ENCODE data around the gene RBMS1. TPM values are rescaled to one million over a fixed set of nuclear protein-coding genes. Genes with fewer than 3 reads are reported as not detected.

Gene RBMS1
- total RNA-seq, 1 experiment from 2014 or later, result 111 TPM

DNA sequence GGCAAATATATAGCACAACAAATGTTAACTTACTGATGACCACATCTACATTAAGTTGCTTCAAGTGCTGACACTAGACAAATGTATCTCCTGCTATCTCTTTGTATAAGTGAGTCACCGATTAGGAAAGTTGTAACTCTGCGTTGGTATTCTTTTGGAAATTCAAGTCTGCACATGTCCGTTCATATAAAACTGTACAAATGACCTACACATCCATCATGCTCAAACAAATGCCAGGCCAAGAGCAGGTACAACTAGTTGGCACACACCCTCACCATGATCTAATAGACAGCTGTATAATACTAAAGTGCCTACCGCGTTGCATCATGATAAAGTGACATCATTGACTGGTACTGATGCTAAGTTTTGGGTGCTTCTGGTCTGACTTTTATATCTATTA is 141.1 kb downstream of the RBMS1 start:
- Histone ChIP-seq H3K27me3 (replicated peaks) (no peaks in the 10 kb centered on the region), H3K27ac (no peak overlapping the region), H3K9me3 (replicated peaks) (no peaks in the 10 kb centered on the region), H3K4me3 (no peak overlapping the region), H3K36me3 (peaks cover 44% of the 10 kb centered on the region), H3K4me1 (replicated peaks) (peaks cover 19% of the 10 kb centered on the region)
- DNase-seq (ENCODE audit: low read depth in 1 of 2, low spot score in 2 of 2), result no peak

DNA sequence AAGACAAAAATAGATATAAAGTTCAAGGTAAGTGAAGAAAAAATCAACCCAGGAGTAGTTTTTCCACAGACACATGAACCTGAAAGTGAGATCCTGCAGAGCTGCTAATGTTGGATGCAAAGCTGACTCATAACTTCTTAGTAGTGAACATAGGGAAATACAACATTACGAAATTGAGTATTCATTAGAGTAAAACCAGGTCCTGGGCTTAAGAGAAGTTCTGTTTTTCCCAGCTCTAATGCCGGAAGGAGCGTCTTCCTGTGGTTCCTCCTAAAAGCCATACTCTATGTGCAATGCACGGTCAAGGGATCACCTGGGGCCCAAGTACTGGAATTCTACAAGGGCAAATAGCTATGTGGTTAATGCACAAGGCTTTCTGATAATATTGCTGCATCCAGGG is 141.7 kb downstream of the RBMS1 start:
- no peaks in the 10 kb centered on the region for H3K27me3 ChIP-seq (replicated peaks)
- no peak overlapping the region for H3K27ac ChIP-seq
- no peak overlapping the region for H3K4me3 ChIP-seq
- no peaks in the 10 kb centered on the region for H3K9me3 ChIP-seq (replicated peaks)
- H3K36me3 ChIP-seq, result peaks cover 42% of the 10 kb centered on the region
- peaks cover 18% of the 10 kb centered on the region for H3K4me1 ChIP-seq (replicated peaks)
- DNase-seq (ENCODE audit: low read depth in 1 of 2, low spot score in 2 of 2), result no peak

DNA sequence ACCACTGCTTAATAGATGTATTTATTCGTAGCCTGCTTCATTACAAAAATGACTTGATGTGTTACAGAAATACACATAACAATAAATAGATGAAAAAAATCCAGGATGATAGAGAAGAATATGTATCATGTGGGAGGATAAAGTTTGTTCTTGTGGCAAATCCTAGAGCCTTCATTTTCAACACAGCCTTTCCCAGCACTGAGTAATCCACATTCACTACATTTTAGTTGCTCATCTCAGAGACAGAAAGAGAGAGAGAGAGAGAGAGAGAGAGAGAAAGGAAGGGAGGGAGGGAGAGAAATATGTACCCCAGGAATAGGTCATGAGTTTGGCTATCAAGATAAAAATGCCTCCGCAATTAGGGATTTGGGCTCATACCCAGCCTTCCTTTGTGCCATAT is 144.3 kb downstream of the RBMS1 start:
- Histone ChIP-seq H3K27ac (no peak overlapping the region), H3K9me3 (replicated peaks) (no peaks in the 10 kb centered on the region), H3K4me1 (replicated peaks) (peaks cover 18% of the 10 kb centered on the region), H3K36me3 (peaks cover 31% of the 10 kb centered on the region), H3K27me3 (replicated peaks) (no peaks in the 10 kb centered on the region), H3K4me3 (no peak overlapping the region)
- no peak for DNase-seq (ENCODE audit: low read depth in 1 of 2, low spot score in 2 of 2)

DNA sequence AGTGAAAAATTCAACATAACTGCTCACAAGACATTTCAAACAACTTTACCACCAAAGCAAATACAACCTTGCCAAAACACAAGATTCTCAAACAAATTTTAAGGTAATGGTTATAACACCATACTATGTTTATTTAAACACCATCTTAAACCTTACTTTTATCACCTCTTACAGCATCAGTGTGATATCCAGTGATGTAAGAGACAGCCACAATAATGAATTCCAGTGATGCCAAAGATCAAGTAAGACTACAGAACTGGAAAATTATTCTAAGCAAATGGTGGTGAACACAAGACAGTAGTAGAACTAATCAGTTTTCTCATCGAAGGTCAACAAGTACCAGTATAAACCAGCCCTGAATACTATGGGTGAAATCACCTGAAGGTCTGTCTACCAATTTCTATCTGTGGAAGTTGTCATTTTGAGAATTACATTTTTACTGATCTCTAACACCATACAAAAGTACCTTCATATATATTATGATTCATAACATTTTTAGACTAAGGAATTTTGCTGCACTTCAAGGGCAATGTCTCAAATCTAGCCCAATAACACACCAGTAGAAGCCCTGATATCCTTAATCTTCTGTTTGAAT is 146.2 kb downstream of the RBMS1 start:
- no peaks in the 10 kb centered on the region for H3K27me3 ChIP-seq (replicated peaks)
- no peaks in the 10 kb centered on the region for H3K9me3 ChIP-seq (replicated peaks)
- no peak overlapping the region for H3K27ac ChIP-seq
- no peak overlapping the region for H3K4me3 ChIP-seq
- peaks cover 14% of the 10 kb centered on the region for H3K4me1 ChIP-seq (replicated peaks)
- peaks cover 24% of the 10 kb centered on the region for H3K36me3 ChIP-seq
- no peak for DNase-seq (ENCODE audit: low read depth in 1 of 2, low spot score in 2 of 2)

DNA sequence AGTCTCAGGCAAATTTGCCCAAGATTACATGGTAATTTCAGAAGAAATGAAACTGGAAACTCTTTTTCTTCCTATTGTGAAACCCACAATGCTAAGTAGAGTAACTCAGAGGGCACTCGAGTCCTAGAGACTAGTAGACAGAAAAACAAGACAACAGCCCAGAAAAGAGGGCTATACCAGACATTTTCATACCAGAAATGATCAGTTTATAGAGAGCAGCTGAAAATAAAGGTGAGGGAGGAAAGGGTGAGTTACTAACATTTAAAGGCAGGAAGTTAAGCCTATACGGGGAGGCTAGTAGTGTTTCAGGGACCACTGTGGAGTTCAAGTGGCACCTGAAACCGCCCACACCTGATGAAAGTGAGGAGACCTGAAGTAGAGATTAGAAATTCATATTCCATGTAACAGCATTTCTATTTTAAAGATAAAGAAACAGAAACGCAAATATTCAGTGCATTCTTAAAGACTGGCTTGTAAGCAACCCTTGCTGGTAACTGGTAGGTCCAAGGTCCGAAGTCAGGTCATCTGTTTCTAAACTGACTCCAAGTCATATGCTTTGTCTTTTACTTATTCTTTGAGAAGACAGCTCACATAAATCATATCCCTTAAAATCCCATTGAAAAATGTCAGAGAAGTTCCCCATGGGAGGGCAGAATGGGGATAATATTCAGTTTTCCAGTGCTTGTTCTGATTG is 148.4 kb downstream of the RBMS1 start:
- Histone ChIP-seq H3K36me3 (peaks cover 17% of the 10 kb centered on the region), H3K9me3 (replicated peaks) (no peaks in the 10 kb centered on the region), H3K27me3 (replicated peaks) (no peaks in the 10 kb centered on the region), H3K27ac (no peak overlapping the region), H3K4me1 (replicated peaks) (peaks cover 7% of the 10 kb centered on the region; the same call in 1 of the 2 replicates), H3K4me3 (no peak overlapping the region)
- no peak for DNase-seq (ENCODE audit: low read depth in 1 of 2, low spot score in 2 of 2)

DNA sequence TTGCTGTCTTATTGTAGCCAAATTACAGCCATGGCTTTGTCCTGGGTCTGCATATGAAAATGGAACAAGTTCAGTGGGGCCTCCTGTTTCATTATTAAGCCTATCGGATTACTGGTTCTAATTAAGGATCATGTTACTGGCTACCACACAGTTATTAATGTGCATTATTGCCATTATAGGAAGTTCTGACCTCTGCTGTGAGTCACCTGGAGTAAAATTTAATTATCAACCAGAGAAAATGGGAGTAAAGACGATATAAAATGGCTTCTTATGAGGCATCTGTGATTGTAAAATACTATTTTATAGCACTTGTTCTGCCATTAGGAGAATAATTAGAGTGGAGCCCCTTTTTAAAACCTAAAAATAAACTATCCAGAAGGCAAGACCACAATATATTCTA is 150.2 kb downstream of the RBMS1 start:
- no peak for DNase-seq (ENCODE audit: low read depth in 1 of 2, low spot score in 2 of 2)
- H3K27ac ChIP-seq, result no peak overlapping the region
- H3K36me3 ChIP-seq, result peaks cover 12% of the 10 kb centered on the region; the same call in 1 of the 2 replicates
- no peaks in the 10 kb centered on the region for H3K9me3 ChIP-seq (replicated peaks)
- no peak overlapping the region for H3K4me3 ChIP-seq
- H3K27me3 ChIP-seq (replicated peaks), result no peaks in the 10 kb centered on the region
- H3K4me1 ChIP-seq (replicated peaks), result 0 out of 2 replicates have a peak, but pooled peaks cover 7% of the 10 kb centered on the region

DNA sequence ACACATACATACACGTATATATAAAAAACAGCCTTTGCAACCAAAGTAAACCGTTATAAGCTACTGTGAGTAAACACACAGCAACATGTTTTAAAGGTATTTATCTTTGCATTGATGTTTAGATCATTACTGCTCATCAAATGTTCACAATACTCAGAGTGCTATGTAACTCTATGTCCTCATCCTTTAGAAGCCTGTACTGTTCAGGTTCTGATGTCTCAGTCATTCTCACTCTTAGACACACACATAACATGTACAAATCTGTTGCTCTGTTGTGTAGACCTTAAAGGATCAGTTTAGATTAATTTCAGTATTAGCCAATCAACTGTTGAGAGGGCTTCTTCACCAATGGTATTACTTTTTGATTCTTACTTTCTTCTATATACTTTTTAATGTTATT is 153.9 kb downstream of the RBMS1 start:
- Histone ChIP-seq H3K36me3 (peaks cover 7% of the 10 kb centered on the region), H3K4me1 (replicated peaks) (peaks cover 24% of the 10 kb centered on the region), H3K4me3 (no peak overlapping the region), H3K27ac (no peak overlapping the region), H3K9me3 (replicated peaks) (no peaks in the 10 kb centered on the region), H3K27me3 (replicated peaks) (no peaks in the 10 kb centered on the region)
- no peak for DNase-seq (ENCODE audit: low read depth in 1 of 2, low spot score in 2 of 2)

DNA sequence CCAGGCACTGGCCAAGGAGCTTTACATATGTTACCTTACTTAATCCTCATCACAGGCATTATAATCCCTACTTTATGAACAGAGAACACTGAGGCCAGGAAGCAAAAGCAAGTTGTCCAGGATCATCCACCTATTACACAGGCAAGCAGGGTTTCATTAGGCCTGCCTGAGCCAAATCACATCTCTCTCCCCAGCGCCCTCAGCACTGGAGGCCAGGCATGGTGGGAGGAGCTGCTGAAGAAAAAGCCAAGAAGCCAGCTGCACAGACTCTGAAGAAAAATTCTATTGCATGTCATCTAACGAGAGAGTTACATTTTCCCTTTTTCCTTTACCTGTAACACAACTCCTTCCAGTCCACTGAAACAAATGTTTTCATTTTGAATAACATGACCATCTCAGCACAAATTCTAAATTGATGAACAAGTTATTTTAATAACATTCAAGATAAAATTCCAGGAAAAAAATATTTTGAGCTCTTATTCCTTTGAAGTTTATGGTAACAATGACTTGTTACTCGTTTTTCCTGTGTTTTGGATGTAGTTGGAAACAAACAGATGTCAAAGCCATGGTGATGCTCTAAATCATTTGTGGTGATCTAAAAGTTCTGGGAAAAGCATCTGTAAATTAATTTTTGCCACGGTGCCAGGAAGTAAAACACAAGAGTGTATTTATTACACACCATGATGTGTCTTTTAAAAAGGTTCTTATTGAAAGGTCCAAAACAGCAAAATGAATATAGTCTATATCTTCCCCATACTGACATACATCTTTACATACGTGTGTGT is 154.5 kb downstream of the RBMS1 start:
- no peak overlapping the region for H3K27ac ChIP-seq
- peaks cover 7% of the 10 kb centered on the region for H3K36me3 ChIP-seq
- DNase-seq (ENCODE audit: low read depth in 1 of 2, low spot score in 2 of 2), result no peak
- no peaks in the 10 kb centered on the region for H3K9me3 ChIP-seq (replicated peaks)
- H3K27me3 ChIP-seq (replicated peaks), result no peaks in the 10 kb centered on the region
- H3K4me1 ChIP-seq (replicated peaks), result peaks cover 24% of the 10 kb centered on the region
- no peak overlapping the region for H3K4me3 ChIP-seq

DNA sequence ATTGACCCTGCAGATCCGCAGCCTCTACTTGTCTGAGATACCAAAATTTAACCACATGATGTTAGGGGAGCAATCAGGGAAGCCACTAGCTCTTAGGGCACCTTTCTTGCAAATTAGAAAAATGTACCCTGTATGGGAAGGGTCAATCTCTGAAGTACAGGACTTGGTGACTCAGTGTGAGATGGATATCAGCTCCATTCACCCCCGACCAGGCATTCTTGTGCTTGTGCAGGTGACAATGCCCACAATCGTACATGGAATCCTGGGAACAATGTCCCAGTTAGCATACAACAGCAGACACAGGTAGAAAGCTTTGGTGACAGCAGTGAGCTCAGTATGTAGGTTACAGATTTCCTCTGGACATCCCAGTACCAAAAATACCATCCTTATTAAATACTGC is 155.9 kb downstream of the RBMS1 start:
- H3K27ac ChIP-seq, result no peak overlapping the region
- no peaks in the 10 kb centered on the region for H3K27me3 ChIP-seq (replicated peaks)
- no peaks in the 10 kb centered on the region for H3K9me3 ChIP-seq (replicated peaks)
- H3K4me3 ChIP-seq, result no peak overlapping the region
- H3K36me3 ChIP-seq, result peaks cover 7% of the 10 kb centered on the region
- H3K4me1 ChIP-seq (replicated peaks), result peaks cover 24% of the 10 kb centered on the region
- DNase-seq (ENCODE audit: low read depth in 1 of 2, low spot score in 2 of 2), result no peak

DNA sequence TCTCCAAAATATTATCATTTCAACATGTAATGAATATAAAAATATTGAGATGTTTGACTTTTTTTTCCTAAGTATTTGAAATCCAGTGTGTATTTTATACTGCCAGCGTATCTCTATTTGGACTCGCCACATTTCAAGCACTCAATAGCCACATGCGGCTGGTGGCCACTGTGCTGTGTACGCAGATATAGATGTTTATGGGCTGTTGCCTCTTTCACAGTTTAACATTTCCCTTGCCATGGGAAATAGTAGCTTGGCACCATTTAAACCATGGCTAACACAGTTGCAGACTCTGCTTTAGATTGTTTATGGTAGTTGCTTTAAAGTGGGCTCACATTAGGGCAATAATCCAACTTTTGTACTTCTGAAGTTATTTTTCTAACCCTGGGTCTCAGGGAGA is 157.0 kb downstream of the RBMS1 start:
- H3K27me3 ChIP-seq (replicated peaks), result no peaks in the 10 kb centered on the region
- H3K27ac ChIP-seq, result no peak overlapping the region
- no peaks in the 10 kb centered on the region for H3K9me3 ChIP-seq (replicated peaks)
- no peak overlapping the region for H3K4me3 ChIP-seq
- peaks cover 31% of the 10 kb centered on the region for H3K4me1 ChIP-seq (replicated peaks)
- no peak for DNase-seq (ENCODE audit: low read depth in 1 of 2, low spot score in 2 of 2)
- H3K36me3 ChIP-seq, result peaks cover under 1% of the 10 kb centered on the region

DNA sequence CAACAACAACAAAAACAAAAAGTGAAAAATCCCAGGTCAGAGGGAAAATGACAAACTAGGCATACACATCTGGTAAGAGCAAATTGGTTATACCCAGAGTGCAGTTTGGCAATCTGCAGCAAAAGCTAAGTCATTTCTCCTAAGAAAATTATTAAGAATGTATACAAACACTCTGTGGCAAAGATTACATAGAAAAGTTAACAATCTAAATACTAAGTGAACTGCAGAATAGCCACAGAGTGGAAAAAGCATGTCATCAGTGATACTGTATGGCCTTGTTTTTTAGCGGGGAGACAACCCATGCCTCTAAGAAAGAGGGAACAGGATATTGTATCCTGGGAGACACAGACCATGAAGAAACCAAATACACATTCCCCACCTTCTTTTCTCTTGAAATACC is 157.5 kb downstream of the RBMS1 start:
- no peak for DNase-seq (ENCODE audit: low read depth in 1 of 2, low spot score in 2 of 2)

DNA sequence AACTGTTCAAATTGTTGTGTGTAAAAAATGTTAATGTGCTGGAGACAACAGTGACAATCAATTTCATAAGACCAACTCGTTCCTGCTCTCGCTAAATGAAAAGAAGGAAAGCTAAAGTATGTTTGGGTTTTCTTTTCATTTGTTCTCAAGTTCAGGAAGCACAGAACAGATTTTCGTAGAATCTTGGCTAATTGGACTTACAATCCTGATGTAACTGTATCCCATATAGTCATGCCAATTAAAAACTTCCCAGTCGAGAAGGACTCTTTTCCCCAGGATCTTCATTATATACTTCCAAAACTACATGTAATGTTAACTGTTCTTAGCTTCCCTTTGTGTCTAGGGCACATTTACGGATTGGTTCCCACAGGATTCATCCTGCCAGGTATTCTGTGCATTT is 158.2 kb downstream of the RBMS1 start:
- Histone ChIP-seq H3K36me3 (peaks cover 10% of the 10 kb centered on the region), H3K27ac (no peak overlapping the region), H3K9me3 (replicated peaks) (no peaks in the 10 kb centered on the region), H3K4me1 (replicated peaks) (peaks cover 34% of the 10 kb centered on the region), H3K4me3 (no peak overlapping the region), H3K27me3 (replicated peaks) (no peaks in the 10 kb centered on the region)
- DNase-seq (ENCODE audit: low read depth in 1 of 2, low spot score in 2 of 2), result no peak

More for the DNA sequence above, 157.5 kb downstream of the RBMS1 start:
- Histone ChIP-seq H3K4me3 (no peak overlapping the region), H3K27ac (no peak overlapping the region), H3K36me3 (peaks cover 6% of the 10 kb centered on the region), H3K27me3 (replicated peaks) (no peaks in the 10 kb centered on the region), H3K9me3 (replicated peaks) (no peaks in the 10 kb centered on the region), H3K4me1 (replicated peaks) (peaks cover 32% of the 10 kb centered on the region)

DNA sequence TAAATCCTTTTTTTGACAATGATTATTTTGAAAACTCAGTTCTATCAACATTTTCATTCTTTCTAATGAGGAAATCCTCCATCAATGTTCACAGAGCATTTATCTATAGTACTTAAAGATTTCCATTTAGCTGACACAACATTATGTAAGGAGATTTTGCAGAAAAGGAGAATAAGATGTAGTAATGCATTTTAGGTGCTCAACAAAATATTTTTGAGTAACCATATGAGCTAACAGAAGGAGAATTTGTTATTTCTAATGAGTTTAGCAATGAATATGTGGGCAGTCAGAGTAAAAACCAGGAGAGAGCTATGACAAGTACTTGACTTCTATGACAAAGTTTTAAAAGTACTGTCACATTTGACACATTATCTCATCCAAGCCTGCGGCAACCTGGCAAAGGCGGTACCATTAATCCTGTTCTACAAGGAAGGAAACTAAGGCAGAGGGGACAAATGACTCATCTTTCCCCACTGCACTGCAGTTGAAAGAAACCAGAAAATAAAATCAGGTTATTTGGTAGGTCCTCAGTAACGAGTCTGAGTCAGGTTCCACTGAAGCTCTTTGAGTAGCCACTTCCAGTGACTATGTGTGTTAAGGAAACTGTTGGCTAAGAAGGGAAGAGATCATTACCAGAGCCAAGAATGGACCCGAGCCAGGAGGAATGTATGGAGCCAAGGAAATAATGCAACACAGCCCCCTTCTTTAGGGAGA is 159.4 kb downstream of the RBMS1 start:
- no peak for DNase-seq (ENCODE audit: low read depth in 1 of 2, low spot score in 2 of 2)
- H3K4me3 ChIP-seq, result no peak overlapping the region
- peaks cover 14% of the 10 kb centered on the region for H3K36me3 ChIP-seq
- H3K27me3 ChIP-seq (replicated peaks), result no peaks in the 10 kb centered on the region
- H3K4me1 ChIP-seq (replicated peaks), result peaks cover 36% of the 10 kb centered on the region
- no peak overlapping the region for H3K27ac ChIP-seq
- H3K9me3 ChIP-seq (replicated peaks), result no peaks in the 10 kb centered on the region

All from SJSA1 (cell line).